Neural cell (in vitro differentiated cells): Measurements from ENCODE around the gene TRMU. TPM values are rescaled to one million over a fixed set of nuclear protein-coding genes. Genes with fewer than 3 reads are reported as not detected.

ENCODE experiments used
- H2AFZ ChIP-seq: fragments of 200-600, 300-800 bp; sonication (generic), shearing (Covaris generic); 2 replicates; pipeline ENCODE4 v1.6.0; 2014; ENCODE audit warnings: low read depth, mild to moderate bottlenecking, antibody characterized with exemption, low read length, moderate library complexity
- H3F3A ChIP-seq: fragments of 200-600 bp; shearing (Covaris generic); 2 replicates; pipeline ENCODE4 v1.6.1; 2016; ENCODE audit warnings: mild to moderate bottlenecking, moderate library complexity, mixed read lengths, antibody characterized with exemption, low read length; ENCODE audit not compliant: insufficient read depth, poor library complexity, severe bottlenecking
- H3K27ac ChIP-seq: fragments of 200-600, 300-800 bp; sonication (generic), shearing (Covaris generic); 2 replicates; pipeline ENCODE4 v1.5.1; 2014; ENCODE audit warnings: mild to moderate bottlenecking, low read length, moderate library complexity
- H3K27me3 ChIP-seq: fragments of 300-800, 200-600 bp; sonication (generic), shearing (Covaris generic); 2 replicates; pipeline ENCODE4 v1.6.0; 2014; ENCODE audit warnings: mild to moderate bottlenecking, low read depth, low read length, moderate library complexity; ENCODE audit not compliant: insufficient read depth
- H3K36me3 ChIP-seq: fragments of 300-800, 200-600 bp; sonication (generic), shearing (Covaris generic); 2 replicates; pipeline ENCODE4 v1.5.1; 2014; ENCODE audit warnings: mild to moderate bottlenecking, antibody characterized with exemption, low read length, moderate library complexity; ENCODE audit not compliant: insufficient read depth
- H3K4me2 ChIP-seq: fragments of 300-800, 200-600 bp; sonication (generic), shearing (Covaris generic); 2 replicates; pipeline ENCODE4 v1.6.0; 2014; ENCODE audit warnings: mild to moderate bottlenecking, low read length
- H3K4me3 ChIP-seq: fragments of 300-800, 200-600 bp; sonication (generic), shearing (Covaris generic); 2 replicates; pipeline ENCODE4 v1.5.1; 2014; ENCODE audit warnings: mild to moderate bottlenecking, low read length, moderate library complexity
- H3K79me2 ChIP-seq: fragments of 200-600 bp; shearing (Covaris generic); replicated peaks from 2 replicates; pipeline ENCODE4 v1.6.0; 2014; ENCODE audit warnings: mild to moderate bottlenecking, low read length, moderate library complexity; ENCODE audit not compliant: insufficient read depth
- H3K9ac ChIP-seq: fragments of 300-800, 200-600 bp; sonication (generic), shearing (Covaris generic); 2 replicates; pipeline ENCODE4 v1.6.1; 2016; ENCODE audit warnings: mild to moderate bottlenecking, low read length, mixed read lengths
- H3K9me2 ChIP-seq: fragments of 200-600 bp; shearing (Covaris generic); 2 replicates; pipeline ENCODE4 v1.6.1; 2016; ENCODE audit warnings: mild to moderate bottlenecking, low read length, mixed read lengths; ENCODE audit not compliant: insufficient read depth
- H3K9me3 ChIP-seq: fragments of 200-600, 300-800 bp; sonication (generic), shearing (Covaris generic); 2 replicates; pipeline ENCODE4 v1.6.1; 2016; ENCODE audit warnings: mild to moderate bottlenecking, mixed run types, low read length, moderate library complexity, mixed read lengths
- H4K20me1 ChIP-seq: fragments of 200-600 bp; shearing (Covaris generic); 2 replicates; pipeline ENCODE4 v1.6.1; 2016; ENCODE audit warnings: mild to moderate bottlenecking, mixed run types; ENCODE audit not compliant: insufficient read depth
- CTCF ChIP-seq: fragments of 450-650 bp; IDR thresholded peaks from 2 replicates; pipeline ENCODE4 v1.5.1; 2014; ENCODE audit warnings: antibody characterized with exemption, mild to moderate bottlenecking, moderate library complexity; ENCODE audit not compliant: poor library complexity, severe bottlenecking
- EP300 ChIP-seq: fragments of 450-650 bp; conservative IDR thresholded peaks from 2 replicates; pipeline ENCODE4 v1.6.1; 2014; ENCODE audit warnings: antibody characterized with exemption, mild to moderate bottlenecking, moderate library complexity; ENCODE audit not compliant: poor library complexity, severe bottlenecking
- EZH2 ChIP-seq: fragments of 200-600, 300-800 bp; shearing (Covaris generic), sonication (generic); IDR thresholded peaks from 2 replicates; pipeline ENCODE4 v1.6.1; 2014; ENCODE audit warnings: antibody characterized with exemption, low read length, borderline replicate concordance, mild to moderate bottlenecking; ENCODE audit not compliant: insufficient read depth, poor library complexity, severe bottlenecking
- MXI1 ChIP-seq: fragments of 450-650 bp; conservative IDR thresholded peaks from 2 replicates; pipeline ENCODE4 v1.6.1; 2014; ENCODE audit warnings: antibody characterized with exemption, mild to moderate bottlenecking; ENCODE audit not compliant: poor library complexity, severe bottlenecking
- POLR2AphosphoS5 ChIP-seq: IDR thresholded peaks from 2 replicates; pipeline ENCODE4 v1.6.1; 2012
- RAD21 ChIP-seq: fragments of 450-650 bp; conservative IDR thresholded peaks from 2 replicates; pipeline ENCODE4 v1.6.1; 2014; ENCODE audit warnings: antibody characterized with exemption, mild to moderate bottlenecking, moderate library complexity
- REST ChIP-seq: IDR thresholded peaks from 2 replicates; pipeline ENCODE4 v1.6.1; 2012; ENCODE audit warnings: borderline replicate concordance
- SMC3 ChIP-seq: fragments of 450-650 bp; conservative IDR thresholded peaks from 2 replicates; pipeline ENCODE4 v1.6.1; 2014; ENCODE audit warnings: antibody characterized with exemption, mild to moderate bottlenecking, moderate library complexity; ENCODE audit not compliant: poor library complexity
- TAF1 ChIP-seq: IDR thresholded peaks from 2 replicates; pipeline ENCODE4 v1.6.1; 2012; ENCODE audit warnings: low read depth
- polyA plus RNA-seq: library from polyadenylated mRNA; depleted of rRNA; stranded (reverse); fragments of >200 nt; gene quantifications from 2 replicates; pipeline ENCODE4 v1.2.3, GENCODE V29; 2014

Gene TRMU
- polyA plus RNA-seq, 1 donor from 2014 or later: 72.9 TPM

DNA sequence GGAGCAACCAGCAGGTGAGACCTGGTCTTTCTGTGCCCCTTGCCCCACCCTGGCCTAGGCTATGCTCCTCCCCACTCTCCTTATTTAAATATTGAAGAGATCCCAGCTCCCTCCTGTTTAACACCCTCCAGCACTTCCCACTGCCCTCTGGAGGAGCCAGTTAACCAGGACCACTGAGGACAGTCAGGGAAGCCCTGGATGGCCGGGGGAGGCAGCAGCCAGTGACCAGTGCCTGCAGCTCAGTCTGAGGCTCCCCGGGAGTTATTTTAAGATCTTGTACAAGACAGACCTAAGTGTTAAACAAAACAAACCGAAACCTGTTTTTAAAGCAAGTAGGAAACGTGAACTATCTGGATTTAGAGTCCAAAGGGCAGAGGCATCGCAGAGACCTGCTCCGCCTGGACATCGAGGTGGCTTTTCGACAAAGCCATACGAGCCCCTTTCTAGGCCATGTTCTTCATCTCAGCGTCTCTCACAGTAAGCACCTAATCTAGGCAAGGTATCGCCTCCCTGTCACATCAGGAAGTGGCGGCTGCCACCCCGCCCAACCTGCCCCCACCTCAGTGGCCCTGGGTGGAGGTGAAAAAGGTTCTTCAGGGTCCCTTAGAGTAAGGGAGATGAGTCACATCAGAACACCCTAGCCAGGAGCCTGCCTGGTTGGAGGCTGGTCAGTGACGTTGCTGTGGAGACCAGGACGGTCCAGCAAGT is 35.2 kb downstream of the TRMU start:
- Histone ChIP-seq H3F3A (no peaks in the 10 kb centered on the region), H3K36me3 (no peaks in the 10 kb centered on the region), H3K4me3 (no peak overlapping the region), H3K9ac (no peak overlapping the region), H3K9me3 (no peaks in the 10 kb centered on the region), H4K20me1 (no peaks in the 10 kb centered on the region), H3K9me2 (no peaks in the 10 kb centered on the region), H3K27ac (no peak overlapping the region), H3K79me2 (no peaks in the 10 kb centered on the region), H3K27me3 (no peaks in the 10 kb centered on the region), H3K4me2 (no peak overlapping the region), H2AFZ (no peak overlapping the region)
- TF ChIP-seq CTCF (no peak), POLR2AphosphoS5 (no peak)

- no peaks in the 10 kb centered on the region for H3K9me2 ChIP-seq
- TF ChIP-seq TAF1 (no peak), EP300 (no peak), MXI1 (no peak), REST (no peak), CTCF (no peak), SMC3 (no peak), EZH2 (no peak), POLR2AphosphoS5 (no peak), RAD21 (no peak)
Observed at GRCh38 chr22:46371623-46372226, 36.2 kb downstream of the TRMU start.

More at GRCh38 chr22:46371623-46372226, 36.2 kb downstream of the TRMU start:
- H3K79me2 ChIP-seq: no peaks in the 10 kb centered on the region
- H3F3A ChIP-seq: no peaks in the 10 kb centered on the region
- H4K20me1 ChIP-seq: no peaks in the 10 kb centered on the region
- no peak overlapping the region for H3K27ac ChIP-seq
- H2AFZ ChIP-seq: no peak overlapping the region
- no peaks in the 10 kb centered on the region for H3K27me3 ChIP-seq
- no peak overlapping the region for H3K4me3 ChIP-seq
- no peak overlapping the region for H3K4me2 ChIP-seq
- no peaks in the 10 kb centered on the region for H3K9me3 ChIP-seq
- no peak overlapping the region for H3K9ac ChIP-seq
- H3K36me3 ChIP-seq: no peaks in the 10 kb centered on the region
